IPS DF 4.7 (cell line): ENCODE results near the gene C1QTNF1.
"Not testable (repeated sequence)": the region's sequence is repeated elsewhere in the genome, so short reads cannot be mapped to it uniquely, and the experiment has no call there.

Experiments
- DNase-seq: peaks from one replicate; pipeline ENCODE4 v3.0.0-alpha.2; 2013; ENCODE audit warnings: low spot score; ENCODE audit errors: extremely low read depth

C1QTNF1 gene

GRCh38 chr17:79022507-79022991 lies 1.4 kb upstream of the C1QTNF1 start:
- no peak for DNase-seq

GRCh38 chr17:79023180-79023705 lies 726 bp upstream of the C1QTNF1 start:
- DNase-seq: no peak

GRCh38 chr17:79024901-79025737 lies 1.1 kb downstream of the C1QTNF1 start:
- DNase-seq: no peak

- no peak for DNase-seq
Observed at GRCh38 chr17:79026376-79027273, 2.7 kb downstream of the C1QTNF1 start.

- DNase-seq: no peak
Observed at GRCh38 chr17:79027274-79027924, 3.4 kb downstream of the C1QTNF1 start.

GRCh38 chr17:79027925-79028491 lies 4.0 kb downstream of the C1QTNF1 start:
- no peak for DNase-seq

- no peak for DNase-seq
Observed at GRCh38 chr17:79028496-79029326, 4.7 kb downstream of the C1QTNF1 start.

GRCh38 chr17:79029327-79030009 lies 5.5 kb downstream of the C1QTNF1 start:
- no peak for DNase-seq

GRCh38 chr17:79030636-79031035 lies 6.7 kb downstream of the C1QTNF1 start:
- not testable (repeated sequence) for DNase-seq

- no peak for DNase-seq
Observed at GRCh38 chr17:79031996-79032875, 8.3 kb downstream of the C1QTNF1 start.

GRCh38 chr17:79033046-79033616 lies 9.2 kb downstream of the C1QTNF1 start:
- no peak for DNase-seq

GRCh38 chr17:79033741-79034501 lies 10.0 kb downstream of the C1QTNF1 start:
- no peak for DNase-seq

GRCh38 chr17:79034931-79035485 lies 11.0 kb downstream of the C1QTNF1 start:
- DNase-seq: no peak

- no peak for DNase-seq
Observed at GRCh38 chr17:79035686-79036085, 11.7 kb downstream of the C1QTNF1 start.

- DNase-seq: no peak
Observed at GRCh38 chr17:79036181-79036580, 12.2 kb downstream of the C1QTNF1 start.

GRCh38 chr17:79036596-79036995 lies 12.6 kb downstream of the C1QTNF1 start:
- no peak for DNase-seq

GRCh38 chr17:79038545-79039135 lies 14.7 kb downstream of the C1QTNF1 start:
- no peak for DNase-seq
